Ovary (tissue), 9 donors: Measurements from ENCODE around the gene MAFG. TPM values are rescaled to one million over a fixed set of nuclear protein-coding genes. Genes with fewer than 3 reads are reported as not detected.

Source experiments
- DNase-seq, 5 donors: peaks; one replicate each; pipeline ENCODE4 v3.0.0-alpha.2; 2019 to 2020
- H3K27ac ChIP-seq, 2 donors: fragments of 200-600 bp; one replicate each; pipeline versions ENCODE4 v1.5.1 to v1.8.0; 2019 to 2022
- H3K27me3 ChIP-seq: fragments of 200-600 bp; one replicate; pipeline ENCODE4 v1.8.0; 2022
- H3K36me3 ChIP-seq: fragments of 200-600 bp; sonication (generic); one replicate; pipeline ENCODE4 v1.5.1; 2019
- H3K4me1 ChIP-seq: one replicate; pipeline ENCODE4 v1.8.1; 2013; ENCODE audit warnings: mild to moderate bottlenecking, moderate library complexity; ENCODE audit not compliant: insufficient read depth
- H3K4me3 ChIP-seq: fragments of 200-600 bp; sonication (generic); one replicate; pipeline ENCODE4 v1.5.1; 2017
- H3K9me3 ChIP-seq, 2 donors: fragments of 200-600 bp in 1 of 2; sonication (generic) in 1 of 2; one replicate each; pipeline versions ENCODE4 v1.5.1 to v1.8.1; 2013 to 2019; ENCODE audit warnings: mild to moderate bottlenecking in 1 of 2, moderate library complexity in 1 of 2
- EP300 ChIP-seq: sonication (generic); formaldehyde crosslinking; IDR thresholded peaks from one replicate; pipeline ENCODE4 v1.6.1; 2017; ENCODE audit warnings: antibody characterized with exemption
- POLR2A ChIP-seq: fragments of 450-650 bp; IDR thresholded peaks from one replicate; pipeline ENCODE4 v1.6.1; 2017; ENCODE audit warnings: antibody characterized with exemption, mild to moderate bottlenecking, moderate library complexity
- WGBS, 3 donors: extraction: QIAGEN DNeasy Blood & Tissue Kit in 1 of 3; methylation state at CpG; one replicate each; pipeline versions ENCODE4 v1.1.5 to v1.1.7; 2013 to 2017; 5-methylcytosine and 5-hydroxymethylcytosine counted together
- intact Hi-C, 4 donors: fragments of 100-400 bp; cut with DNase I; formaldehyde crosslinking; loops; one replicate each; pipeline versions ENCODE4 v1.11.0 to v1.15.1; 2022 to 2023
- polyA plus RNA-seq, 2 donors: library from polyadenylated mRNA; stranded (reverse); fragments of 200-250 nt in 1 of 2; fragments of 350-450 nt in 1 of 2; fragmentation: Illumina TruSeq in 1 of 2; extraction: RNeasy Lipid Tissue Mini Kit (QIAGEN cat#74804) in 1 of 2; gene quantifications; one replicate each; pipeline ENCODE4 v1.2.3, GENCODE V29; 2013 to 2014
- total RNA-seq, 7 donors: library from RNA; depleted of rRNA in 2 of 7; stranded (reverse); fragments of >200 nt in 2 of 7; fragmentation: NEBNext Ultra II Directional in 3 of 7; extraction: Animal tissue kit (Norgen Biotek cat#: 25700) in 3 of 7; gene quantifications; one replicate each; pipeline versions ENCODE4 v1.1.0 to v1.2.4, GENCODE V29; 2016 to 2023
- TF ChIP-seq, protein P1 (sequence below), 3 donors: fragments of 450-650 bp in 2 of 3; fragments of 200-600 bp in 1 of 3; IDR thresholded peaks; one replicate each; pipeline versions ENCODE4 v1.5.1 to v1.8.0; 2016 to 2022; ENCODE audit warnings: antibody characterized with exemption in 3 of 3, mild to moderate bottlenecking in 1 of 3
- donor health status: DM: no; HTN: no; CAD: no; lungs with moderate emphysema.
- donor health status: DM: no; HTN: no; CAD: no.
- donor health status: Bipolar disorder and iron deficiency.
- donor health status: DM: yes; HTN: yes; CAD: no.
- donor health status: DM: no; HTN: no; CAD: no.
- donor health status: DM: yes; HTN: yes; CAD: no.

The MAFG gene
- total and polyA plus RNA-seq, 9 donors, result 9.5 to 21.1 (median 13.9) TPM

- H3K4me1 ChIP-seq, result no peaks in the 10 kb centered on the region
- H3K27ac ChIP-seq, result no peak overlapping the region
- intact Hi-C loops, result loop anchor here in 2 of 4 donors (10.0 kb wide), 1 partner anchor 204 kb away; no protein-coding TSS in a partner anchor
- no peaks in the 10 kb centered on the region for H3K9me3 ChIP-seq
- H3K36me3 ChIP-seq, result no peaks in the 10 kb centered on the region
- H3K4me3 ChIP-seq, result no peak overlapping the region
- WGBS, 3 donors, result 80 to 85% (median 83%) methylated on average over 15 of the region's 15 CpGs
- TF ChIP-seq EP300, result no peak
- TF ChIP-seq POLR2A, result no peak
- TF ChIP-seq, protein P1, sequence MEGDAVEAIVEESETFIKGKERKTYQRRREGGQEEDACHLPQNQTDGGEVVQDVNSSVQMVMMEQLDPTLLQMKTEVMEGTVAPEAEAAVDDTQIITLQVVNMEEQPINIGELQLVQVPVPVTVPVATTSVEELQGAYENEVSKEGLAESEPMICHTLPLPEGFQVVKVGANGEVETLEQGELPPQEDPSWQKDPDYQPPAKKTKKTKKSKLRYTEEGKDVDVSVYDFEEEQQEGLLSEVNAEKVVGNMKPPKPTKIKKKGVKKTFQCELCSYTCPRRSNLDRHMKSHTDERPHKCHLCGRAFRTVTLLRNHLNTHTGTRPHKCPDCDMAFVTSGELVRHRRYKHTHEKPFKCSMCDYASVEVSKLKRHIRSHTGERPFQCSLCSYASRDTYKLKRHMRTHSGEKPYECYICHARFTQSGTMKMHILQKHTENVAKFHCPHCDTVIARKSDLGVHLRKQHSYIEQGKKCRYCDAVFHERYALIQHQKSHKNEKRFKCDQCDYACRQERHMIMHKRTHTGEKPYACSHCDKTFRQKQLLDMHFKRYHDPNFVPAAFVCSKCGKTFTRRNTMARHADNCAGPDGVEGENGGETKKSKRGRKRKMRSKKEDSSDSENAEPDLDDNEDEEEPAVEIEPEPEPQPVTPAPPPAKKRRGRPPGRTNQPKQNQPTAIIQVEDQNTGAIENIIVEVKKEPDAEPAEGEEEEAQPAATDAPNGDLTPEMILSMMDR (IDR thresholded peaks at IDR 0.05), result no peak
- H3K27me3 ChIP-seq, result no peaks in the 10 kb centered on the region
- DNase-seq, result no peak
Observed at GRCh38 chr17:81950501-81950900, 23.0 kb upstream of the MAFG start.

DNA sequence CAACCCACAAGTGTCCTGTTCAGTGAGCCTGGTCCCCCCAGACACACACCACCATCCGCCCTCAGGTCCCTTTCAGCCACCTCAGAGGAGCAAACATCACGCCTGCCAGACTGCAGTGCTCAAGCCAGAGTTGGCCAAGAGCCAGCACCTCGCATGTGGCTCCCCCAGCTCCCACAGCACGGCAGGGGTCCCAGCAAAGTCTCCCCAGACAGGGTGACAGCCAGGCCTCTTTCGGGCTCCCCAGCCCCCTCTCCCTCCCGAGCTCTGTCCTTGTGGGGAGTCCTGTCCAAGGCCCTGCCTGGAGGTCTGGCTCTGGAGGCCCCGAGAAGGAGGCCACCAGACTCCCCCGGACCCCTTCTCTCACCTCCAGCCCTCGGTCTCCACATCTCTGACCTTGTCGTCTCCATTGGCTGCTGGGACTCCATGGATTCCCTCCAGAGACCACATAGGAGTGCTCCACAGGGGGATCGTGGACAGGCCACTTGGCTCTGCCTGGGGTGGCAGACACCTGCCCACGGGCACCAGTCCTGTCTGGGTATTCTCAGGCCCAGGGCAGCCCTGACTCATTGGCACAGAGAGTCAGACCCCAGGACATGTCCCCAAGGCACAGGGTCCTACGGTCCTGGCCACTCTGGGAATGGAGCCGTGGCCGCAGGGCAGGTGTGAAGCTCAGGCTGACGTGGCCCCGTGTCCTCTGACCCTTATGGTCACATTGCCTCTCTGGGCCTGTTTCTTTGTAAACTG is 21.3 kb upstream of the MAFG start:
- H3K27me3 ChIP-seq, result no peaks in the 10 kb centered on the region
- WGBS, 3 donors, result 73 to 82% (median 74%) methylated on average over 17 of the region's 17 CpGs
- DNase-seq, result no peak
- no peak overlapping the region for H3K27ac ChIP-seq
- H3K4me3 ChIP-seq, result no peak overlapping the region
- H3K9me3 ChIP-seq, result no peaks in the 10 kb centered on the region
- intact Hi-C loops, result no loop called here
- H3K4me1 ChIP-seq, result no peaks in the 10 kb centered on the region
- no peaks in the 10 kb centered on the region for H3K36me3 ChIP-seq
- TF ChIP-seq POLR2A (no peak), EP300 (no peak)
- TF ChIP-seq, protein P1 (IDR thresholded peaks at IDR 0.05), result no peak

DNA sequence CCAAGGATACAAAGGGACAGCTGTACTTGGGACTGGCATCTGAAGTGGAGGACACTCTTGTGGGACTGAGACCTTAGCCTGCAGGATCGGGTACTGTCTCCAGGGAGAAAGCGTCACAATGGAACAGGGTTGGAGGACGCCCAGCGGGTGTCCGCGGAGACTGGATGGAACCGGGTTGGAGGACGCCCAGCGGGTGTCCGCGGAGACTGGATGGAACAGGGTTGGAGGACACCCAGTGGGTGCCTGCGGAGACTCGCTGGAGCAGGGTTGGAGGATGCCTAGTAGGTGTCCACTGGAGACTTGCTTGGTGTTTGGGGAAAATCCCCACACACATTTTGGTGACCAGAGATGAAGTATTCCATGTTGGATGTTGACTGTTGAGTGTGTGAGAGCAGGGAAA is 19.7 kb upstream of the MAFG start, which contains the start of gene MYADML2:
TSS of gene MYADML2 (minus strand) at position 45 of the 400 bp plus-strand sequence. CDS start 5,492 bp downstream, outside the sequence.
- H3K4me1 ChIP-seq, result no peaks in the 10 kb centered on the region
- no peaks in the 10 kb centered on the region for H3K36me3 ChIP-seq
- H3K27ac ChIP-seq, result no peak within 1 kb of the TSS
- no peaks in the 10 kb centered on the region for H3K9me3 ChIP-seq
- intact Hi-C loops, result no loop called here
- H3K4me3 ChIP-seq, result no peak within 1 kb of the TSS
- no peaks in the 10 kb centered on the region for H3K27me3 ChIP-seq
- DNase-seq, result no peak
- 84 to 90% (median 87%) methylated on average over 13 of the region's 13 CpGs for WGBS, 3 donors
- TF ChIP-seq EP300 (no peak), POLR2A (no peak)
- TF ChIP-seq, protein P1 (IDR thresholded peaks at IDR 0.05), result no peak

GRCh38 chr17:81944858-81945257 is 17.3 kb upstream of the MAFG start:
- 85 to 92% (median 89%) methylated on average over 9 of the region's 9 CpGs for WGBS, 3 donors
- TF ChIP-seq, protein P1 (IDR thresholded peaks at IDR 0.05), result no peak
- no peak for TF ChIP-seq POLR2A
- TF ChIP-seq EP300, result no peak
- Histone ChIP-seq H3K36me3 (no peaks in the 10 kb centered on the region), H3K4me1 (peaks cover 2% of the 10 kb centered on the region), H3K4me3 (no peak overlapping the region), H3K27ac (no peak overlapping the region), H3K27me3 (no peaks in the 10 kb centered on the region), H3K9me3 (no peaks in the 10 kb centered on the region)
- no peak for DNase-seq
- intact Hi-C loops, result no loop called here
